H1 (cell line): ENCODE data around the gene TMEM114. TPM values are rescaled to one million over a fixed set of nuclear protein-coding genes. Genes with fewer than 3 reads are reported as not detected.

ENCODE experiments used
- BACH1 ChIP-seq: IDR thresholded peaks from 2 replicates; pipeline ENCODE4 v1.6.1; 2012; ENCODE audit warnings: low read length, improper control_type of control experiment
- CHD7 ChIP-seq: fragments of 300-600 bp; sonication (generic); IDR thresholded peaks from 2 replicates; pipeline ENCODE4 v1.7.1; 2012; ENCODE audit warnings: low read length, moderate library complexity, mild to moderate bottlenecking, inconsistent platforms; ENCODE audit not compliant: insufficient replicate concordance
- EGR1 ChIP-seq: IDR thresholded peaks from 2 replicates; pipeline ENCODE4 v1.6.1; 2011; ENCODE audit warnings: low read depth, low read length, borderline replicate concordance
- EP300 ChIP-seq, 2 experiments: IDR thresholded peaks; 1 replicate in 1 of 2; 2 replicates in 1 of 2; pipeline ENCODE4 v1.6.1; 2011 to 2012; ENCODE audit warnings: low read depth in 2 of 2, low read length in 2 of 2, mild to moderate bottlenecking in 2 of 2, borderline replicate concordance in 1 of 2, inconsistent platforms in 1 of 2, moderate library complexity in 1 of 2
- NANOG ChIP-seq: IDR thresholded peaks from 2 replicates; pipeline ENCODE4 v1.6.1; 2011; ENCODE audit warnings: low read length, low read depth, mild to moderate bottlenecking, inconsistent platforms; ENCODE audit not compliant: insufficient read depth, poor library complexity, severe bottlenecking
- PHF8 ChIP-seq: fragments of 200-600 bp; sonication (generic); conservative IDR thresholded peaks from 2 replicates; pipeline ENCODE4 v1.7.1; 2012; ENCODE audit warnings: low read depth, mild to moderate bottlenecking, inconsistent platforms, low read length, moderate library complexity
- SIN3A ChIP-seq, 2 experiments: IDR thresholded peaks in 1 of 2; conservative IDR thresholded peaks in 1 of 2; 2 replicates each; pipeline ENCODE4 v1.6.1; 2011 to 2012; ENCODE audit warnings: low read length in 2 of 2, improper control_type of control experiment in 1 of 2, low read depth in 1 of 2, mild to moderate bottlenecking in 1 of 2
- TAF7 ChIP-seq: optimal IDR thresholded peaks from 2 replicates; pipeline ENCODE3; 2011; ENCODE audit warnings: low read depth, mild to moderate bottlenecking, inconsistent platforms, low read length, moderate library complexity, borderline replicate concordance
- TBP ChIP-seq: IDR thresholded peaks from 2 replicates; pipeline ENCODE4 v1.6.1; 2011; ENCODE audit warnings: low read depth, low read length, improper control_type of control experiment
- polyA plus RNA-seq, 7 experiments: library from polyadenylated mRNA; depleted of rRNA in 3 of 7; stranded (reverse) in 5 of 7; unstranded in 2 of 7; fragments of >200 nt in 5 of 7; fragments of 200-250 nt in 2 of 7; gene quantifications; 1 replicate in 5 of 7; 2 replicates in 1 of 7; 4 replicates in 1 of 7; pipeline versions ENCODE4 v1.2.1 to v1.2.3, GENCODE V29; 2011 to 2013; ENCODE audit warnings: missing spikeins in 2 of 7, mixed read lengths in 2 of 7
- total RNA-seq: library from RNA; stranded (reverse); fragmentation: NEBNext Ultra II Directional; extraction: Animal tissue kit (Norgen Biotek cat#: 25700); gene quantifications from 2 replicates; pipeline ENCODE4 v1.2.1, GENCODE V29; 2021

The TMEM114 gene
- total and polyA plus RNA-seq, 2 of the 8 experiments (the other 6 are each of a cell fraction or from before 2014, with no cell fraction given): 1.6 to 2.9 TPM

GRCh38 chr16:8621572-8622314 lies 31.4 kb upstream of the TMEM114 start, which contains the start of gene METTL22 (continued):
- no peak for TF ChIP-seq CHD7
- TF ChIP-seq PHF8: peak; percentile 96
- no peak for TF ChIP-seq BACH1
- TF ChIP-seq SIN3A (conservative IDR thresholded peaks at IDR 0.05 in 1 of 2, IDR thresholded peaks at IDR 0.05 in 1 of 2; ENCODE audit: low read depth in 1 of 2, low read length in 2 of 2): 0 out of 4 replicates have a peak, but pooled peaks of 1 of the 2 experiments have one; percentile 17
- no peak for TF ChIP-seq NANOG
- TF ChIP-seq EGR1: peak; percentile 90; the same call in 1 of the 2 replicates
- TF ChIP-seq TAF7: peak; percentile 81
- no peak; the same call in 1 of the 2 replicates for TF ChIP-seq TBP
- TF ChIP-seq EP300 (IDR thresholded peaks at IDR 0.05; ENCODE audit: borderline replicate concordance in 1 of 2, low read depth in 2 of 2, low read length in 2 of 2): no peak
- TF ChIP-seq, all 59 proteins: peak for 15
